ENCODE results near the gene ADGRA3. TPM values are rescaled to one million over a fixed set of nuclear protein-coding genes. Genes with fewer than 3 reads are reported as not detected.
A peak's percentile ranks its signal among the peaks of the same experiment; 100 is the strongest.

The ADGRA3 gene
- total and polyA plus RNA-seq, 2 donors (not counting 3 experiments of a cell fraction or from before 2014, with no cell fraction given): 17.2 to 36.2 TPM

DNA sequence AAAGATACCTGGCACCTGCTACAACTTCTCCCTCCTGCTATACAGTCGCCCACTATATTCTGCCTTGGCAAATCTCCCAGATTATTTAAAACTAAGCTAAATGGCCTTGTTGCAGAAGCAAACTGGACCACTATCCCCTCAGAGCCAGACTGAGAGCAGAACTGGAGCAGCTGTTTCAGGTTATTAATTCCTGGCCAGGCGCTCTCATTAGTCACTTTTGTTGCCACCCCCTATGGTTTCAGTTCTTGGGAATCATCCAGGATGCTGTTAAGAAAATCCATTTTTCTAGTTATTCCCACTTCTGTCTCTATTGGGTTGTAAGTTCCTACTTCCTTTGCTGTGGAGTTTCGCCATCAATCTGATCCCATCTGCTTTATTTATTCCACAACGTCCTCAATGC, 30.1 kb downstream of the ADGRA3 start:
- H3K79me2 ChIP-seq (ENCODE audit: control insufficient read depth, insufficient read depth, low read length): peaks cover 38% of the 10 kb centered on the region
- no peaks in the 10 kb centered on the region for H4K20me1 ChIP-seq (replicated peaks; ENCODE audit: control insufficient read depth, extremely low read depth, insufficient read depth, low read length)
- POLR2A ChIA-PET: no interaction called here
- H3K9me1 ChIP-seq (replicated peaks; ENCODE audit: control insufficient read depth, extremely low read depth, insufficient read depth, low read length): no peaks in the 10 kb centered on the region
- H3K4me2 ChIP-seq (ENCODE audit: insufficient read depth, low read length): no peak overlapping the region
- H3K27me3 ChIP-seq (ENCODE audit: control insufficient read depth in 2 of 2, insufficient read depth in 2 of 2, low read length in 2 of 2): no peaks in the 10 kb centered on the region
- H2AFZ ChIP-seq (ENCODE audit: low read depth, low read length): no peak overlapping the region
- intact Hi-C loops (cut with micrococcal nuclease) (no loop called here), dilution Hi-C loops (cut with MboI; ENCODE audit: extremely low pct_ligation_motif_present, low sequenced_read_pairs) (no loop called here)
- TF ChIP-seq FOS (IDR thresholded peaks at IDR 0.05; ENCODE audit: borderline replicate concordance, insufficient read depth, low read length) (no peak), CTCF (IDR thresholded peaks at IDR 0.05; ENCODE audit: extremely low read depth in 1 of 2, insufficient read depth in 1 of 2, low read depth in 1 of 2, low read length in 2 of 2) (no peak), GATA2 (IDR thresholded peaks at IDR 0.05; ENCODE audit: insufficient read depth, insufficient read length, low read depth, low read length) (no peak), MAX (IDR thresholded peaks at IDR 0.05; ENCODE audit: insufficient read depth, insufficient read length) (no peak), EZH2 (IDR thresholded peaks at IDR 0.05; ENCODE audit: borderline replicate concordance, low read depth, low read length, severe bottlenecking) (no peak), POLR2AphosphoS5 (IDR thresholded peaks at IDR 0.05; ENCODE audit: insufficient read depth, low read depth, low read length) (no peak), POLR2A (IDR thresholded peaks at IDR 0.05; ENCODE audit: low read depth, low read length) (no peak), MYC (IDR thresholded peaks at IDR 0.05; ENCODE audit: low read depth, low read length) (no peak), JUN (IDR thresholded peaks at IDR 0.05; ENCODE audit: borderline replicate concordance, insufficient read depth, insufficient read length, low read depth) (no peak)
- CTCF ChIA-PET: no interaction called here
- H3K9me3 ChIP-seq (replicated peaks; ENCODE audit: control insufficient read depth, insufficient read depth, low read length): no peaks in the 10 kb centered on the region
- H3K27ac ChIP-seq (ENCODE audit: insufficient read depth, low read depth, low read length): no peak overlapping the region
- H3K4me3 ChIP-seq (replicated peaks in 1 of 3; ENCODE audit: insufficient read depth in 1 of 3, low read depth in 1 of 3, low read length in 3 of 3): no peak overlapping the region
- peak; percentile 21 for FAIRE-seq
- no peak for DNase-seq (ENCODE audit: low read depth, low spot score)
- no peak overlapping the region for H3K9ac ChIP-seq (replicated peaks; ENCODE audit: extremely low read depth, insufficient read depth, low read length)
- H3K4me1 ChIP-seq (ENCODE audit: control insufficient read depth, extremely low read depth, insufficient read depth, low read length): no peaks in the 10 kb centered on the region
- no peaks in the 10 kb centered on the region for H3K36me3 ChIP-seq (ENCODE audit: control insufficient read depth in 2 of 2, extremely low read depth in 1 of 2, insufficient read depth in 2 of 2, low read length in 2 of 2)
- BruUV-seq (replicated peaks): no TSS peak

Measured in endothelial cell of umbilical vein (primary cell).